Measurements from ENCODE around the gene PDE9A.

DNA sequence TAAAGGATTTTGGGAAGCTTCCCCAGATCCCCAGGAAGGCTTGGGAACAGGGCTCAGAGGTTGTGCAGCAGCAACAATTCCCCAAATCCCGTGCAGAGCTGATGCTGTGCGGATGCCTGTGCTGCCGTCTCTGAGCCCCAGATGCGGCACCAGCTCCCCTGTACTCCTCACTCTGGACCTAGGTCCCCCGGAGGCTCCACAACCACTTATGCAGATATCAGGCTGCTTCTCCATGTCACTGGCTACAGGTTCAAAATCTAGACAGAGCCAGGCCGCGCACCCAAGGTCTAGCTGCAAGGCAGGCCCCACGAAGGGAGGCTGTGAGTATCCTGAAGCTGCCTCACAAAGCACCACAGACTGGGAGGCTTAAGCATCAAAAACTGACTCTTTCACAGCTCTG, 81.6 kb downstream of the PDE9A start:
- TF ChIP-seq, protein P1, sequence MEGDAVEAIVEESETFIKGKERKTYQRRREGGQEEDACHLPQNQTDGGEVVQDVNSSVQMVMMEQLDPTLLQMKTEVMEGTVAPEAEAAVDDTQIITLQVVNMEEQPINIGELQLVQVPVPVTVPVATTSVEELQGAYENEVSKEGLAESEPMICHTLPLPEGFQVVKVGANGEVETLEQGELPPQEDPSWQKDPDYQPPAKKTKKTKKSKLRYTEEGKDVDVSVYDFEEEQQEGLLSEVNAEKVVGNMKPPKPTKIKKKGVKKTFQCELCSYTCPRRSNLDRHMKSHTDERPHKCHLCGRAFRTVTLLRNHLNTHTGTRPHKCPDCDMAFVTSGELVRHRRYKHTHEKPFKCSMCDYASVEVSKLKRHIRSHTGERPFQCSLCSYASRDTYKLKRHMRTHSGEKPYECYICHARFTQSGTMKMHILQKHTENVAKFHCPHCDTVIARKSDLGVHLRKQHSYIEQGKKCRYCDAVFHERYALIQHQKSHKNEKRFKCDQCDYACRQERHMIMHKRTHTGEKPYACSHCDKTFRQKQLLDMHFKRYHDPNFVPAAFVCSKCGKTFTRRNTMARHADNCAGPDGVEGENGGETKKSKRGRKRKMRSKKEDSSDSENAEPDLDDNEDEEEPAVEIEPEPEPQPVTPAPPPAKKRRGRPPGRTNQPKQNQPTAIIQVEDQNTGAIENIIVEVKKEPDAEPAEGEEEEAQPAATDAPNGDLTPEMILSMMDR (IDR thresholded peaks at IDR 0.05) = no peak
- no peak for TF ChIP-seq POLR2A (IDR thresholded peaks at IDR 0.05)

Measured in testis (tissue), 2 donors.